Panc1 (cell line): Measurements from ENCODE around the gene ISCU.

Experiments
- TCF7L2 ChIP-seq: IDR thresholded peaks from 2 replicates; pipeline ENCODE4 v1.6.1; 2011; ENCODE audit warnings: mild to moderate bottlenecking, low read depth, low read length, inconsistent platforms
- TF ChIP-seq, protein P1 (sequence below): fragments of 450-650 bp; IDR thresholded peaks from 2 replicates; pipeline ENCODE4 v1.5.1; 2017; ENCODE audit warnings: mild to moderate bottlenecking

DNA sequence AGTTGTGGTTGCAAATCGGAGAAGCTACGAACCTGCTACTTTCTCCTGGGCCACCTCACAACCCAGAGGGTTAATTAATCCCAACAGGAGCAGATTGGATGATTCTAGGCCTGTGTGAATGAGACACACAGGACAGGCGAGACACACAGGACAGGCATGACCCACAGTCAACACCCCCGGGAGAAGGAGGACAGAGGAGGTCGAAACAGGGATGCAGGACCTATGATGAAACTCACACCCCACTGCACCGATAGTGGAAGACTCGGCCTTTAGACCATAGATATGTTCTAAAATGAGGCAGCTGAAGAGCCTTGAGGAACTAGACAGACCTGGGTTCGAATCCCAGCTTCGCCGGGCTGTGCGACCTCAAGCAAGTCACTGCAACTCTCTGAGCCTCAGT, 23.9 kb downstream of the ISCU start:
- TF ChIP-seq, protein P1, sequence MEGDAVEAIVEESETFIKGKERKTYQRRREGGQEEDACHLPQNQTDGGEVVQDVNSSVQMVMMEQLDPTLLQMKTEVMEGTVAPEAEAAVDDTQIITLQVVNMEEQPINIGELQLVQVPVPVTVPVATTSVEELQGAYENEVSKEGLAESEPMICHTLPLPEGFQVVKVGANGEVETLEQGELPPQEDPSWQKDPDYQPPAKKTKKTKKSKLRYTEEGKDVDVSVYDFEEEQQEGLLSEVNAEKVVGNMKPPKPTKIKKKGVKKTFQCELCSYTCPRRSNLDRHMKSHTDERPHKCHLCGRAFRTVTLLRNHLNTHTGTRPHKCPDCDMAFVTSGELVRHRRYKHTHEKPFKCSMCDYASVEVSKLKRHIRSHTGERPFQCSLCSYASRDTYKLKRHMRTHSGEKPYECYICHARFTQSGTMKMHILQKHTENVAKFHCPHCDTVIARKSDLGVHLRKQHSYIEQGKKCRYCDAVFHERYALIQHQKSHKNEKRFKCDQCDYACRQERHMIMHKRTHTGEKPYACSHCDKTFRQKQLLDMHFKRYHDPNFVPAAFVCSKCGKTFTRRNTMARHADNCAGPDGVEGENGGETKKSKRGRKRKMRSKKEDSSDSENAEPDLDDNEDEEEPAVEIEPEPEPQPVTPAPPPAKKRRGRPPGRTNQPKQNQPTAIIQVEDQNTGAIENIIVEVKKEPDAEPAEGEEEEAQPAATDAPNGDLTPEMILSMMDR = no peak
- TF ChIP-seq TCF7L2 = no peak
